Fibroblast of lung (primary cell): Measurements from ENCODE around the gene MAST1. TPM values are rescaled to one million over a fixed set of nuclear protein-coding genes. Genes with fewer than 3 reads are reported as not detected.

Experiments
- DNase-seq, 2 donors: peaks; one replicate each; pipeline versions ENCODE4 v3.0.0 to v3.0.0-alpha.2; 2010; ENCODE audit warnings: low read depth in 2 of 2
- H2AFZ ChIP-seq: 2 replicates; pipeline ENCODE4 v1.5.1; 2012; ENCODE audit warnings: low read length, control low read depth, inconsistent platforms
- H3K27ac ChIP-seq: 2 replicates; pipeline ENCODE4 v1.5.1; 2011; ENCODE audit warnings: low read length, control low read depth; ENCODE audit not compliant: insufficient read depth
- H3K27me3 ChIP-seq: 2 replicates; pipeline ENCODE4 v1.5.1; 2011; ENCODE audit warnings: mild to moderate bottlenecking, low read length; ENCODE audit not compliant: control insufficient read depth, insufficient read depth
- H3K36me3 ChIP-seq: 2 replicates; pipeline ENCODE4 v1.5.1; 2011; ENCODE audit warnings: low read length; ENCODE audit not compliant: control insufficient read depth, insufficient read depth
- H3K4me1 ChIP-seq: 2 replicates; pipeline ENCODE4 v1.5.1; 2011; ENCODE audit warnings: low read length; ENCODE audit not compliant: control insufficient read depth, insufficient read depth; ENCODE audit errors: extremely low read depth
- H3K4me2 ChIP-seq: 2 replicates; pipeline ENCODE4 v1.5.1; 2011; ENCODE audit warnings: low read length, control low read depth; ENCODE audit not compliant: insufficient read depth; ENCODE audit errors: extremely low read depth
- H3K4me3 ChIP-seq, 4 experiments: fragments of 200-600 bp in 1 of 4; sonication (generic) in 1 of 4; replicated peaks in 1 of 4; 2 replicates each; pipeline ENCODE4 v1.5.1; 2011 to 2016; ENCODE audit warnings: low read length in 4 of 4, low read depth in 3 of 4, mild to moderate bottlenecking in 3 of 4, control low read depth in 2 of 4, inconsistent platforms in 1 of 4, mixed read lengths in 1 of 4; ENCODE audit not compliant: insufficient read depth in 1 of 4; ENCODE audit errors: control extremely low read depth in 1 of 4
- H3K79me2 ChIP-seq: 2 replicates; pipeline ENCODE4 v1.5.1; 2012; ENCODE audit warnings: mild to moderate bottlenecking, low read length, inconsistent platforms; ENCODE audit not compliant: control insufficient read depth, insufficient read depth
- H3K9ac ChIP-seq: 2 replicates; pipeline ENCODE4 v1.5.1; 2011; ENCODE audit warnings: mild to moderate bottlenecking, low read length, control low read depth; ENCODE audit not compliant: insufficient read depth
- H3K9me3 ChIP-seq: 2 replicates; pipeline ENCODE4 v1.5.1; 2012; ENCODE audit warnings: low read depth, low read length; ENCODE audit not compliant: control insufficient read depth, insufficient read depth
- H4K20me1 ChIP-seq: 2 replicates; pipeline ENCODE4 v1.5.1; 2011; ENCODE audit warnings: low read length; ENCODE audit not compliant: control insufficient read depth, insufficient read depth; ENCODE audit errors: extremely low read depth
- EZH2 ChIP-seq: IDR thresholded peaks from 2 replicates; pipeline ENCODE4 v1.5.1; 2012; ENCODE audit warnings: low read length, control low read depth, mild to moderate bottlenecking; ENCODE audit errors: missing control alignments
- polyA plus RNA-seq, 2 donors: library from polyadenylated mRNA; depleted of rRNA in 1 of 2; stranded (reverse) in 1 of 2; unstranded in 1 of 2; fragments of >200 nt; gene quantifications; 2 replicates each; pipeline ENCODE4 v1.2.1, GENCODE V29; 2011 to 2012; ENCODE audit warnings: missing spikeins in 1 of 2
- total RNA-seq: library from RNA; depleted of rRNA; stranded (reverse); fragments of >200 nt; gene quantifications from 2 replicates; pipeline ENCODE4 v1.2.1, GENCODE V29; 2014
- TF ChIP-seq, protein P1 (sequence below), 2 donors: IDR thresholded peaks in 1 of 2; conservative IDR thresholded peaks in 1 of 2; 1 replicate in 1 of 2; 2 replicates in 1 of 2; pipeline ENCODE4 v1.5.1; 2011 to 2012; ENCODE audit warnings: low read length in 2 of 2, control low read depth in 1 of 2, inconsistent platforms in 1 of 2, low read depth in 1 of 2, mild to moderate bottlenecking in 1 of 2

The MAST1 gene
- total and polyA plus RNA-seq, 2 donors (not counting 1 experiment from before 2014, with no cell fraction given), result 0.30 to 1.3 TPM

DNA sequence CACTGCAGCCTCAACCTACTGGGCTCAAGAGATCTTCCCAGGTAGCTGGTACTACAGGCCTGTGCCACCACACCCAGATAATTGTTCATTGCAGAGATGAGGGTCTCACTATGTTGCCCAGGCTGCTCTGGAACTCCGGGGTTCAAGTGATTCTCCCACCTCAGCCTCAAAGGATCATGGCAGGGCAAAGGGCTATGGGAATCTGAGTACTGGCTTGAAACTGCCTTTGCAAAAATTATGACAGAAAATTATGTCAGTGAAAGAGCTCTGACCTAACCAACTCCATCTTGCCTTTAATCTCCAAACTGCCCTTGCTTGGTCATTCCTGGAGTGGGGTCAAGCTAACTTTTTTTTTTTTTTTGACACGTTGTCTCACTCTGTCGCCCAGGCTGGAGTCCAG lies 44.3 kb downstream of the MAST1 start:
- H2AFZ ChIP-seq, result no peak overlapping the region

DNA sequence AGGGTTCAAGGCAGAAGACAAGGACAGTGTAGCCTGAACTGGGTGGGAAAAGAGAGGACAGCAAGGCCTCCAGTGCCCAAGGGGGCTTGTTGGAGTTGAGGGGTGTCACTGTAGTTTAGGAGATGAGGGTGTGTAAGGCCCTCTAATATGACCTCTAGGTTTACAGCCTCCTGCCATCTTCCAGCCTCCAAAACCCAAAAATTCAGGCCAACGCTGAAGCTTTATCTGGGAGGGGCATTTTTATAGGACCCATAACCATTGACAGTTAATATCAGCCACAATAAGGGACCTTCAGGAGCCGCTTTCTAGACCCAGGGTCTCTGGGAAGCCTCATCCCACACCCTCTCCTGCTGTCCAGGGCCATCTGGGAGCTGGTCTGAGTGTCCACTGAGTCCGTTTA lies 45.9 kb downstream of the MAST1 start:
- TF ChIP-seq, protein P1, sequence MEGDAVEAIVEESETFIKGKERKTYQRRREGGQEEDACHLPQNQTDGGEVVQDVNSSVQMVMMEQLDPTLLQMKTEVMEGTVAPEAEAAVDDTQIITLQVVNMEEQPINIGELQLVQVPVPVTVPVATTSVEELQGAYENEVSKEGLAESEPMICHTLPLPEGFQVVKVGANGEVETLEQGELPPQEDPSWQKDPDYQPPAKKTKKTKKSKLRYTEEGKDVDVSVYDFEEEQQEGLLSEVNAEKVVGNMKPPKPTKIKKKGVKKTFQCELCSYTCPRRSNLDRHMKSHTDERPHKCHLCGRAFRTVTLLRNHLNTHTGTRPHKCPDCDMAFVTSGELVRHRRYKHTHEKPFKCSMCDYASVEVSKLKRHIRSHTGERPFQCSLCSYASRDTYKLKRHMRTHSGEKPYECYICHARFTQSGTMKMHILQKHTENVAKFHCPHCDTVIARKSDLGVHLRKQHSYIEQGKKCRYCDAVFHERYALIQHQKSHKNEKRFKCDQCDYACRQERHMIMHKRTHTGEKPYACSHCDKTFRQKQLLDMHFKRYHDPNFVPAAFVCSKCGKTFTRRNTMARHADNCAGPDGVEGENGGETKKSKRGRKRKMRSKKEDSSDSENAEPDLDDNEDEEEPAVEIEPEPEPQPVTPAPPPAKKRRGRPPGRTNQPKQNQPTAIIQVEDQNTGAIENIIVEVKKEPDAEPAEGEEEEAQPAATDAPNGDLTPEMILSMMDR (conservative IDR thresholded peaks at IDR 0.05 in 1 of 2, IDR thresholded peaks at IDR 0.05 in 1 of 2; ENCODE audit: low read depth in 1 of 2, low read length in 2 of 2), result no peak
- TF ChIP-seq EZH2, result no peak

More for the DNA sequence above, 44.3 kb downstream of the MAST1 start:
- H4K20me1 ChIP-seq, result no peaks in the 10 kb centered on the region
- peaks cover 20% of the 10 kb centered on the region for H3K27me3 ChIP-seq
- H3K4me1 ChIP-seq, result no peaks in the 10 kb centered on the region
- TF ChIP-seq, protein P1 (conservative IDR thresholded peaks at IDR 0.05 in 1 of 2, IDR thresholded peaks at IDR 0.05 in 1 of 2; ENCODE audit: low read depth in 1 of 2, low read length in 2 of 2), result no peak
- no peak for TF ChIP-seq EZH2
- H3K27ac ChIP-seq, result no peak overlapping the region
- H3K79me2 ChIP-seq, result no peaks in the 10 kb centered on the region
- H3K4me2 ChIP-seq, result no peak overlapping the region
- no peak for DNase-seq
- no peaks in the 10 kb centered on the region for H3K9me3 ChIP-seq
- no peak overlapping the region for H3K4me3 ChIP-seq
- H3K36me3 ChIP-seq, result no peaks in the 10 kb centered on the region
- H3K9ac ChIP-seq, result no peak overlapping the region

DNA sequence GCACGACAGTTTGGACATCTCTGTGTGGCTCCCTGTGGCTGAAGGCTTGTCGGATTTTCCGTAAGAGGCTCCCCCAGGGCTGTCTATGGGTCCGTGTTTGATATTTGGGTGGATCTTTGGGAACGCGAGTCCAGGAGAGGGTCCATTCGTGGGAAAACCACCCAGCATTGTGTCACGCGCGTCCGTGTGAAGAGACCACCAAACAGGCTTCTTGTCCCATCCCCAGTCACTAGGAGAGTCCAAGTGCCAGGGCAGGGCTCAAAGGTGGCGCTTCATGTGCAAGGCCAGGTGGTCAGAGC lies 46.3 kb downstream of the MAST1 start:
- no peaks in the 10 kb centered on the region for H3K9me3 ChIP-seq
- no peak overlapping the region for H3K4me2 ChIP-seq
- peaks cover 20% of the 10 kb centered on the region for H3K27me3 ChIP-seq
- H3K27ac ChIP-seq, result no peak overlapping the region
- H4K20me1 ChIP-seq, result no peaks in the 10 kb centered on the region
- H3K4me3 ChIP-seq, result no peak overlapping the region
- no peak for TF ChIP-seq EZH2
- TF ChIP-seq, protein P1 (conservative IDR thresholded peaks at IDR 0.05 in 1 of 2, IDR thresholded peaks at IDR 0.05 in 1 of 2; ENCODE audit: low read depth in 1 of 2, low read length in 2 of 2), result no peak
- no peak overlapping the region for H3K9ac ChIP-seq
- DNase-seq, result no peak
- no peaks in the 10 kb centered on the region for H3K79me2 ChIP-seq
- H2AFZ ChIP-seq, result no peak overlapping the region
- no peaks in the 10 kb centered on the region for H3K36me3 ChIP-seq
- H3K4me1 ChIP-seq, result no peaks in the 10 kb centered on the region

More for the DNA sequence above, 45.9 kb downstream of the MAST1 start:
- Histone ChIP-seq H3K27ac (no peak overlapping the region), H3K27me3 (peaks cover 20% of the 10 kb centered on the region), H3K79me2 (no peaks in the 10 kb centered on the region), H3K4me3 (no peak overlapping the region), H3K9me3 (no peaks in the 10 kb centered on the region), H3K36me3 (no peaks in the 10 kb centered on the region), H3K9ac (no peak overlapping the region), H3K4me2 (no peak overlapping the region), H3K4me1 (no peaks in the 10 kb centered on the region), H2AFZ (no peak overlapping the region), H4K20me1 (no peaks in the 10 kb centered on the region)
- DNase-seq, result no peak
